ENCODE results near the gene ZBTB34. TPM values are rescaled to one million over a fixed set of nuclear protein-coding genes. Genes with fewer than 3 reads are reported as not detected.
"Not testable (repeated sequence)": the region's sequence is repeated elsewhere in the genome, so short reads cannot be mapped to it uniquely, and the experiment has no call there.

ZBTB34 gene, protein sequence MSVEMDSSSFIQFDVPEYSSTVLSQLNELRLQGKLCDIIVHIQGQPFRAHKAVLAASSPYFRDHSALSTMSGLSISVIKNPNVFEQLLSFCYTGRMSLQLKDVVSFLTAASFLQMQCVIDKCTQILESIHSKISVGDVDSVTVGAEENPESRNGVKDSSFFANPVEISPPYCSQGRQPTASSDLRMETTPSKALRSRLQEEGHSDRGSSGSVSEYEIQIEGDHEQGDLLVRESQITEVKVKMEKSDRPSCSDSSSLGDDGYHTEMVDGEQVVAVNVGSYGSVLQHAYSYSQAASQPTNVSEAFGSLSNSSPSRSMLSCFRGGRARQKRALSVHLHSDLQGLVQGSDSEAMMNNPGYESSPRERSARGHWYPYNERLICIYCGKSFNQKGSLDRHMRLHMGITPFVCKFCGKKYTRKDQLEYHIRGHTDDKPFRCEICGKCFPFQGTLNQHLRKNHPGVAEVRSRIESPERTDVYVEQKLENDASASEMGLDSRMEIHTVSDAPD
- total RNA-seq (1 to 10 TPM; 8.3 to 8.5 TPM), polyA plus RNA-seq (under 1 TPM; 0.61 to 0.99 (median 0.66) TPM), total RNA-seq (10.8 to 34.9 (median 15.9) reads per million in 6 experiments)

GRCh38 chr9:126860077-126860756, at the start of gene ZBTB34:
ZBTB34 (plus strand) TSS chr9:126860639; CDS start chr9:126879400, 18,761 bp downstream.
- POLR2A ChIA-PET = interaction anchor here (0.6 to 1.2 kb wide), 3 partner anchors 54 to 588 kb away, joined by 3 read pairs; partner anchors contain the start of gene RALGPS1
- DNase-seq (peak; percentile 55 to 90 (median 82)), ATAC-seq (peak; percentile 78 to 85)
- Mint-ChIP-seq H3K4me3 (peak within 1 kb of the TSS; percentile 81 to 93 (median 90)), H3K9me3 (no peaks in the 10 kb centered on the region), H3K27me3 (peaks cover 0 to 19% (median 0%) of the 10 kb centered on the region in 5 donors), H3K36me3 (peaks cover 0 to 11% (median 0%) of the 10 kb centered on the region in 3 donors), H3K27ac (peak within 1 kb of the TSS; percentile 51 to 94 (median 91)), H3K4me1 (peaks cover 23 to 41% (median 35%) of the 10 kb centered on the region in 4 donors)

DNA sequence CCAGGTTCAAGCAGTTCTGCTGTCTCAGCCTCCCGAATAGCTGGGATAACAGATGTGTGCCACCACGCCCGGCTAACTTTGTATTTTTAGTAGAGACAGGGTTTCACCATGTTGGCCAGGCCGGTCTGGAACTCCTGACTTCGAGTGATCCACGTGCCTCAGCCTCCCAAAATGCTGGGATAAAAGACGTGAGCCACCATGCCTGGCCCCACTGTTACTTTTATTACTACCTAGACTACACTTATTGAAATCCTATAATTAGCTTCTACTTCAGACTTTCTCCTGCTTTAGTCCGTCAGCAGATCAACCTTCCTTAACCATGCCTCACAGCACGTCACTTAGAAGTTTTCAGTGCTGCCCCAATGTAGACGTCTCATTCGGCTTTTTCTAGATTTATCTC, 47.4 kb upstream of the ZBTB34 start:
- H3K4me1 Mint-ChIP-seq = peaks cover 9 to 35% (median 31%) of the 10 kb centered on the region in 4 donors
- POLR2A ChIA-PET = no interaction called here
- H3K36me3 Mint-ChIP-seq = peaks cover 33 to 89% (median 52%) of the 10 kb centered on the region in 3 donors

DNA sequence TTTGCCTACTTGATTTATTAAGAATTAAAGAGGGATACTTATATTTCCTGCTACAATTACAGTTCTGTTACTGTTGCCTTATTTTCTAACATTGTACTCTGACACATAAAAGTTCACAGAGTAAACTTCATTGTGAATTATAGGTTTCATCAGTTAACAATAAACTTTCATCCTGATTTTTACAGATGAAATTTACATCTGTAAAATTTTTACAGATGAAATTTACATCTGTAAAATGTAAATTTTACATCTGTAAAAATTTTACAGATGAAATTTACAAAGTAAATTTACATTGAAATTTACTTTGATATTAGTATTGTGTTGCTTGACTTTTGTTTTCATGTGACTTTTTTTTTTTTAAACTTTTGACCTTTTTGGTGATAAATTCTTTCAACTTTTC, 46.3 kb upstream of the ZBTB34 start:
- peaks cover 40 to 91% (median 61%) of the 10 kb centered on the region in 3 donors for H3K36me3 Mint-ChIP-seq
- H3K4me1 Mint-ChIP-seq = peaks cover 9 to 30% (median 28%) of the 10 kb centered on the region in 4 donors
- peak overlapping the region in 1 of 10 donors; percentile 67 for H3K27ac Mint-ChIP-seq
- DNase-seq (no peak), ATAC-seq (no peak)
- POLR2A ChIA-PET = no interaction called here
- H3K27me3 Mint-ChIP-seq = no peaks in the 10 kb centered on the region
- H3K4me3 Mint-ChIP-seq = no peak overlapping the region
- peaks cover 1 to 39% (median 25%) of the 10 kb centered on the region in 9 donors for H3K9me3 Mint-ChIP-seq

More for the DNA sequence above, 47.4 kb upstream of the ZBTB34 start:
- DNase-seq (no peak), ATAC-seq (no peak)
- Mint-ChIP-seq H3K9me3 (peaks cover 1 to 30% (median 19%) of the 10 kb centered on the region in 9 donors), H3K27me3 (no peaks in the 10 kb centered on the region), H3K27ac (no peak overlapping the region), H3K4me3 (no peak overlapping the region)

GRCh38 chr9:126817615-126818014, 42.8 kb upstream of the ZBTB34 start:
- ATAC-seq, H3K27ac Mint-ChIP-seq, H3K4me3 Mint-ChIP-seq, H3K27me3 Mint-ChIP-seq, DNase-seq: not testable (repeated sequence)
- peaks cover 39 to 81% (median 74%) of the 10 kb centered on the region in 3 donors for H3K36me3 Mint-ChIP-seq
- peaks cover 11 to 43% (median 35%) of the 10 kb centered on the region in 4 donors for H3K4me1 Mint-ChIP-seq
- POLR2A ChIA-PET = interaction anchor here (1.4 kb wide), 1 partner anchor 13 kb away, joined by 7 read pairs; the partner anchor contains the start of gene ZBTB43
- peaks cover 1 to 50% (median 32%) of the 10 kb centered on the region in 9 donors for H3K9me3 Mint-ChIP-seq

GRCh38 chr9:126818482-126818881, 42.0 kb upstream of the ZBTB34 start:
- H3K9me3 Mint-ChIP-seq = peaks cover 1 to 47% (median 32%) of the 10 kb centered on the region in 9 donors
- H3K4me1 Mint-ChIP-seq = peaks cover 11 to 46% (median 33%) of the 10 kb centered on the region in 4 donors
- H3K27ac Mint-ChIP-seq = no peak overlapping the region
- POLR2A ChIA-PET = no interaction called here
- ATAC-seq (no peak), DNase-seq (no peak)
- H3K4me3 Mint-ChIP-seq = no peak overlapping the region
- H3K36me3 Mint-ChIP-seq = peaks cover 34 to 79% (median 68%) of the 10 kb centered on the region in 3 donors
- no peaks in the 10 kb centered on the region for H3K27me3 Mint-ChIP-seq

DNA sequence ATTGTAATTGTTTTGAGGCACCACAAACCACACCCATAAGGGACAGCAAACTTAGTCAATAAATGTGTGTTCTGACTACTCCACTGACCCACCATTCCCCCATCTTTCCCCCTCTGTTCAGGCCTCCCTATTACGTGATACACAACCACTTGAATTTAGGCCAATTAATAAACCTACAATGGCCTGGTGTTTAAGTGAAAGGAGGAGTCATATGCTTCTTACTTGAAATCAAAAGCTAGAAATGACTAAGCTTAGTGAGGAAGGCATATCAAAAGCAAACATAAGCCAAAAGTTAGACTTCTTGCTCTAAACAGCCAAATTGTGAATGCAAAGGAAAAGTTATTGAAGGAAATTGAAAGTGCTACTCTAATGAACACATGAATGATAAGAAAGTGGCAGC, 41.0 kb upstream of the ZBTB34 start:
- H3K36me3 Mint-ChIP-seq = peaks cover 30 to 76% (median 59%) of the 10 kb centered on the region in 3 donors
- H3K9me3 Mint-ChIP-seq = peaks cover 1 to 43% (median 32%) of the 10 kb centered on the region in 9 donors
- no peak for DNase-seq
- POLR2A ChIA-PET = interaction anchor here (0.6 kb wide), 1 partner anchor 59 kb away, joined by 3 read pairs; no protein-coding TSS in a partner anchor
- H3K4me3 Mint-ChIP-seq = no peak overlapping the region
- peaks cover 13 to 52% (median 36%) of the 10 kb centered on the region in 4 donors for H3K4me1 Mint-ChIP-seq
- no peak for ATAC-seq
- no peak overlapping the region for H3K27ac Mint-ChIP-seq
- no peaks in the 10 kb centered on the region for H3K27me3 Mint-ChIP-seq

GRCh38 chr9:126822278-126822677, 38.2 kb upstream of the ZBTB34 start:
- peak overlapping the region in 2 of 10 donors; percentile 33 to 34 for H3K4me3 Mint-ChIP-seq
- DNase-seq (no peak), ATAC-seq (no peak)
- peak overlapping the region in 5 of 10 donors; percentile 7 to 79 (median 31) for H3K27ac Mint-ChIP-seq
- H3K27me3 Mint-ChIP-seq = no peaks in the 10 kb centered on the region
- H3K4me1 Mint-ChIP-seq = peaks cover 20 to 51% (median 49%) of the 10 kb centered on the region in 4 donors
- peaks cover 0 to 25% (median 15%) of the 10 kb centered on the region in 9 donors for H3K9me3 Mint-ChIP-seq
- peaks cover 16 to 70% (median 41%) of the 10 kb centered on the region in 3 donors for H3K36me3 Mint-ChIP-seq
- POLR2A ChIA-PET = no interaction called here

GRCh38 chr9:126822873-126823272, 37.6 kb upstream of the ZBTB34 start:
- Mint-ChIP-seq H3K9me3 (peaks cover 0 to 21% (median 15%) of the 10 kb centered on the region in 9 donors), H3K27ac (peak overlapping the region in 2 of 10 donors; percentile 30 to 63), H3K27me3 (no peaks in the 10 kb centered on the region), H3K4me1 (peaks cover 20 to 50% (median 48%) of the 10 kb centered on the region in 4 donors), H3K4me3 (peak overlapping the region in 1 of 10 donors; percentile 8), H3K36me3 (peaks cover 16 to 68% (median 36%) of the 10 kb centered on the region in 3 donors)
- POLR2A ChIA-PET = no interaction called here
- ATAC-seq (no peak), DNase-seq (no peak)

- H3K4me3 Mint-ChIP-seq, DNase-seq, POLR2A ChIA-PET, ATAC-seq, H3K27me3 Mint-ChIP-seq: not testable (repeated sequence)
- Mint-ChIP-seq H3K4me1 (peaks cover 22 to 52% (median 48%) of the 10 kb centered on the region in 4 donors), H3K27ac (peak overlapping the region in 1 of 10 donors; percentile 8), H3K9me3 (peaks cover 0 to 11% (median 6%) of the 10 kb centered on the region in 9 donors), H3K36me3 (peaks cover 9 to 60% (median 28%) of the 10 kb centered on the region in 3 donors)
These were observed 36.4 kb upstream of the ZBTB34 start for GRCh38 chr9:126824052-126824451.

- H3K36me3 Mint-ChIP-seq = peaks cover 5 to 61% (median 8%) of the 10 kb centered on the region in 3 donors
- no peak overlapping the region for H3K27ac Mint-ChIP-seq
- POLR2A ChIA-PET = no interaction called here
- H3K9me3 Mint-ChIP-seq = no peaks in the 10 kb centered on the region
- DNase-seq (no peak), ATAC-seq (no peak)
- no peak overlapping the region for H3K4me3 Mint-ChIP-seq
- H3K4me1 Mint-ChIP-seq = peaks cover 19 to 47% (median 36%) of the 10 kb centered on the region in 4 donors
- H3K27me3 Mint-ChIP-seq = no peaks in the 10 kb centered on the region
These were observed 33.2 kb upstream of the ZBTB34 start for GRCh38 chr9:126827227-126827626.

DNA sequence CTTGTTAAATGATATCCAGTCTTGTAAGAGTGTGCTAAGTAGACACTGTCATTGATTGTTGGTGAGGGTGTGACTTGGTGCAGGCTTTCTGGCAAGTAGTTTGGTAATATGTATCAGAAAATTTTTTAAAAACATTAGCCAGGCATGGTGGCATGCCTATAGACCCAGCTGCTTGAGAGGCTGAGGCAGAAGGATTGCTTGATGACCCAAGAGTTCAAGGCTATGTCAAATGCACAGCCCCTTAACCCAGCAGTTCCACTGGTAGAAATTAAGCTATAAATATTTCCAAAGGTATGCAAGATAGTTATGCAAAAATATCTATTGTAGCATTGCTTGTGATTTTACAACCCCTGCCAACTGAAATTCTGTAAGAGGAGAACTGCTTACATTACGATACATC, 31.4 kb upstream of the ZBTB34 start:
- POLR2A ChIA-PET = interaction anchor here (0.6 kb wide), 1 partner anchor 33 kb away, joined by 3 read pairs; no protein-coding TSS in a partner anchor
- no peaks in the 10 kb centered on the region for H3K9me3 Mint-ChIP-seq
- no peaks in the 10 kb centered on the region for H3K27me3 Mint-ChIP-seq
- peaks cover 23 to 46% (median 36%) of the 10 kb centered on the region in 4 donors for H3K4me1 Mint-ChIP-seq
- no peak overlapping the region for H3K27ac Mint-ChIP-seq
- no peak for ATAC-seq
- no peak overlapping the region for H3K4me3 Mint-ChIP-seq
- peaks cover 14 to 66% (median 24%) of the 10 kb centered on the region in 3 donors for H3K36me3 Mint-ChIP-seq
- no peak for DNase-seq

DNA sequence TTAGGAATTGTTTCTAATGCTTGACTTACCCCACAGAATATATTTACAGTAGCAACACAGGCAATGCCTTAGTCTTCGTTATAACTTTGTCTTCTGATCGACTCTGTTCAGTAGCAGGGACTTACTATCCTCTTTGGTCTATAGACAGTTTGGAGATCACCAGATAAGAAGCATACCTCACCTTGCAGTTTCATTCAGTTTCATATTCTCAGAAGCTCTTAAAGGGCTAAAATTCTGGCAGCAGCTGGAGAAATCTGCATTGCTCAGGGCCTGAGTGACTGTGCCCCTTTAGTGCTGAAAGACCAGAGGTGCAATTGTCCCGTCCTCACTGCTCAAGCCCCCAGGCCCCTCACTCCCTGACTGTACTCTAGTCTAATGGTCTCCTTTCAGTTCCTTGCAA, 29.6 kb upstream of the ZBTB34 start:
- peaks cover 14 to 65% (median 32%) of the 10 kb centered on the region in 3 donors for H3K36me3 Mint-ChIP-seq
- H3K4me1 Mint-ChIP-seq = peaks cover 19 to 43% (median 37%) of the 10 kb centered on the region in 4 donors
- POLR2A ChIA-PET = no interaction called here
- no peak for ATAC-seq
- DNase-seq = no peak
- H3K27ac Mint-ChIP-seq = no peak overlapping the region
- no peaks in the 10 kb centered on the region for H3K9me3 Mint-ChIP-seq
- no peak overlapping the region for H3K4me3 Mint-ChIP-seq
- no peaks in the 10 kb centered on the region for H3K27me3 Mint-ChIP-seq

Measured in naive thymus-derived CD8-positive, alpha-beta T cell (primary cell).